MM.1S (cell line): Measurements from ENCODE around the gene OLFML1.

Source experiments
- DNase-seq: peaks from one replicate; pipeline ENCODE4 v3.0.0-alpha.2; 2015
- H2AFZ ChIP-seq: fragments of 300-600 bp; sonication (generic); 2 replicates; pipeline ENCODE4 v1.6.0; 2016; ENCODE audit warnings: antibody characterized with exemption, low read length
- H3F3A ChIP-seq: fragments of 300-600 bp; sonication (generic); 2 replicates; pipeline ENCODE4 v1.6.1; 2016; ENCODE audit warnings: mild to moderate bottlenecking, antibody characterized with exemption, low read length, moderate library complexity, mixed read lengths; ENCODE audit not compliant: insufficient read depth
- H3K27ac ChIP-seq: fragments of 300-600 bp; sonication (generic); 2 replicates; pipeline ENCODE4 v1.5.1; 2016; ENCODE audit warnings: mild to moderate bottlenecking, low read length
- H3K27me3 ChIP-seq: fragments of 300-600 bp; sonication (generic); replicated peaks from 2 replicates; pipeline ENCODE4 v1.6.0; 2016; ENCODE audit warnings: low read length; ENCODE audit not compliant: insufficient read depth
- H3K36me3 ChIP-seq: fragments of 300-600 bp; sonication (generic); replicated peaks from 2 replicates; pipeline ENCODE4 v1.6.1; 2016; ENCODE audit warnings: mild to moderate bottlenecking, low read length, mixed read lengths; ENCODE audit not compliant: insufficient read depth
- H3K4me1 ChIP-seq: fragments of 300-600 bp; sonication (generic); 2 replicates; pipeline ENCODE4 v1.6.1; 2016; ENCODE audit warnings: low read length, mixed read lengths
- H3K4me2 ChIP-seq: fragments of 300-600 bp; sonication (generic); 2 replicates; pipeline ENCODE4 v1.6.0; 2016; ENCODE audit warnings: low read depth, low read length
- H3K4me3 ChIP-seq: fragments of 300-600 bp; sonication (generic); 2 replicates; pipeline ENCODE4 v1.5.1; 2016; ENCODE audit warnings: low read length, mixed read lengths
- H3K79me2 ChIP-seq: fragments of 300-600 bp; sonication (generic); 2 replicates; pipeline ENCODE4 v1.6.1; 2016; ENCODE audit warnings: mixed run types, low read length, mixed read lengths
- H3K9ac ChIP-seq: fragments of 300-600 bp; sonication (generic); 2 replicates; pipeline ENCODE4 v1.6.1; 2016; ENCODE audit warnings: low read length, mixed read lengths
- H3K9me2 ChIP-seq: fragments of 300-600 bp; sonication (generic); replicated peaks from 2 replicates; pipeline ENCODE4 v1.6.1; 2016; ENCODE audit warnings: mild to moderate bottlenecking, low read length, mixed read lengths; ENCODE audit not compliant: insufficient read depth
- H3K9me3 ChIP-seq: fragments of 300-600 bp; sonication (generic); replicated peaks from 2 replicates; pipeline ENCODE4 v1.6.1; 2016; ENCODE audit warnings: mild to moderate bottlenecking, low read length, mixed read lengths; ENCODE audit not compliant: insufficient read depth
- H4K20me1 ChIP-seq: fragments of 300-600 bp; sonication (generic); 2 replicates; pipeline ENCODE4 v1.6.1; 2016; ENCODE audit warnings: mild to moderate bottlenecking, low read length, moderate library complexity, mixed read lengths; ENCODE audit not compliant: insufficient read depth
- EZH2 ChIP-seq: fragments of 300-600 bp; sonication (generic); optimal IDR thresholded peaks from 2 replicates; pipeline ENCODE3; 2017; ENCODE audit warnings: low read depth, mild to moderate bottlenecking, antibody characterized with exemption, low read length, mixed read lengths
- EZH2phosphoT487 ChIP-seq: fragments of 300-600 bp; sonication (generic); IDR thresholded peaks from 2 replicates; pipeline ENCODE4 v1.6.1; 2018; ENCODE audit warnings: antibody characterized with exemption, low read length
- TF ChIP-seq, protein P1 (sequence below): fragments of 300-600 bp; sonication (generic); IDR thresholded peaks from 2 replicates; pipeline ENCODE4 v1.5.1; 2016; ENCODE audit warnings: antibody characterized with exemption, low read length, mixed read lengths

Gene OLFML1

GRCh38 chr11:7451952-7452494 lies 33.3 kb upstream of the OLFML1 start:
- H3F3A ChIP-seq = no peaks in the 10 kb centered on the region

GRCh38 chr11:7454854-7455253 lies 30.5 kb upstream of the OLFML1 start:
- Histone ChIP-seq H2AFZ (no peak overlapping the region), H3K4me1 (no peaks in the 10 kb centered on the region), H3K27ac (no peak overlapping the region), H3K36me3 (no peaks in the 10 kb centered on the region), H3K9me3 (no peaks in the 10 kb centered on the region), H3F3A (no peaks in the 10 kb centered on the region), H3K79me2 (no peaks in the 10 kb centered on the region), H3K9me2 (no peaks in the 10 kb centered on the region), H3K27me3 (no peaks in the 10 kb centered on the region), H4K20me1 (no peaks in the 10 kb centered on the region), H3K4me2 (no peak overlapping the region), H3K9ac (no peak overlapping the region), H3K4me3 (no peak overlapping the region)
- TF ChIP-seq, protein P1, sequence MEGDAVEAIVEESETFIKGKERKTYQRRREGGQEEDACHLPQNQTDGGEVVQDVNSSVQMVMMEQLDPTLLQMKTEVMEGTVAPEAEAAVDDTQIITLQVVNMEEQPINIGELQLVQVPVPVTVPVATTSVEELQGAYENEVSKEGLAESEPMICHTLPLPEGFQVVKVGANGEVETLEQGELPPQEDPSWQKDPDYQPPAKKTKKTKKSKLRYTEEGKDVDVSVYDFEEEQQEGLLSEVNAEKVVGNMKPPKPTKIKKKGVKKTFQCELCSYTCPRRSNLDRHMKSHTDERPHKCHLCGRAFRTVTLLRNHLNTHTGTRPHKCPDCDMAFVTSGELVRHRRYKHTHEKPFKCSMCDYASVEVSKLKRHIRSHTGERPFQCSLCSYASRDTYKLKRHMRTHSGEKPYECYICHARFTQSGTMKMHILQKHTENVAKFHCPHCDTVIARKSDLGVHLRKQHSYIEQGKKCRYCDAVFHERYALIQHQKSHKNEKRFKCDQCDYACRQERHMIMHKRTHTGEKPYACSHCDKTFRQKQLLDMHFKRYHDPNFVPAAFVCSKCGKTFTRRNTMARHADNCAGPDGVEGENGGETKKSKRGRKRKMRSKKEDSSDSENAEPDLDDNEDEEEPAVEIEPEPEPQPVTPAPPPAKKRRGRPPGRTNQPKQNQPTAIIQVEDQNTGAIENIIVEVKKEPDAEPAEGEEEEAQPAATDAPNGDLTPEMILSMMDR = no peak
- TF ChIP-seq EZH2phosphoT487 (no peak), EZH2 (no peak)
- no peak for DNase-seq

More at GRCh38 chr11:7451952-7452494, 33.3 kb upstream of the OLFML1 start:
- Histone ChIP-seq H3K36me3 (no peaks in the 10 kb centered on the region), H3K9me2 (no peaks in the 10 kb centered on the region), H3K9ac (no peak overlapping the region), H3K4me1 (no peaks in the 10 kb centered on the region), H3K27ac (no peak overlapping the region), H2AFZ (no peak overlapping the region), H3K9me3 (no peaks in the 10 kb centered on the region), H3K4me3 (no peak overlapping the region), H4K20me1 (no peaks in the 10 kb centered on the region), H3K79me2 (no peaks in the 10 kb centered on the region), H3K4me2 (no peak overlapping the region), H3K27me3 (no peaks in the 10 kb centered on the region)
- DNase-seq = no peak
- TF ChIP-seq EZH2 = no peak
- TF ChIP-seq EZH2phosphoT487 = no peak
- TF ChIP-seq, protein P1 = no peak

GRCh38 chr11:7457211-7457610 lies 28.1 kb upstream of the OLFML1 start:
- no peaks in the 10 kb centered on the region for H3K9me3 ChIP-seq
- H2AFZ ChIP-seq = no peak overlapping the region
- no peaks in the 10 kb centered on the region for H3K79me2 ChIP-seq
- TF ChIP-seq, protein P1 = no peak
- TF ChIP-seq EZH2phosphoT487 (no peak), EZH2 (no peak)
- H3K4me3 ChIP-seq = no peak overlapping the region
- H3F3A ChIP-seq = no peaks in the 10 kb centered on the region
- no peak overlapping the region for H3K4me2 ChIP-seq
- H3K9me2 ChIP-seq = no peaks in the 10 kb centered on the region
- no peaks in the 10 kb centered on the region for H3K27me3 ChIP-seq
- H3K27ac ChIP-seq = no peak overlapping the region
- no peaks in the 10 kb centered on the region for H4K20me1 ChIP-seq
- no peak for DNase-seq
- no peaks in the 10 kb centered on the region for H3K36me3 ChIP-seq
- H3K4me1 ChIP-seq = no peaks in the 10 kb centered on the region
- H3K9ac ChIP-seq = no peak overlapping the region
